ENCODE data around the gene CRYGB.

CRYGB gene

GRCh38 chr2:208146006-208146405 lies at the start of gene CRYGB:
Gene CRYGB (minus strand): TSS chr2:208146158. CDS start chr2:208146120, 38 bp downstream.
- in situ Hi-C loops (cut with MboI; ENCODE audit: low sequenced_read_pairs) = no loop called here

- in situ Hi-C loops (cut with MboI; ENCODE audit: low sequenced_read_pairs) = no loop called here
Observed at GRCh38 chr2:208195531-208195930, 49.6 kb upstream of the CRYGB start.

GRCh38 chr2:208192611-208193236 lies 46.8 kb upstream of the CRYGB start:
- in situ Hi-C loops (cut with MboI; ENCODE audit: low sequenced_read_pairs) = no loop called here

- in situ Hi-C loops (cut with MboI; ENCODE audit: low sequenced_read_pairs) = no loop called here
Observed at GRCh38 chr2:208189810-208190503, 44.0 kb upstream of the CRYGB start, which contains the start of gene C2orf80. Gene C2orf80 (minus strand): TSS chr2:208190030. CDS start chr2:208186986, 3,044 bp downstream.

GRCh38 chr2:208189069-208189809 lies 43.3 kb upstream of the CRYGB start:
- in situ Hi-C loops (cut with MboI; ENCODE audit: low sequenced_read_pairs) = no loop called here

- in situ Hi-C loops (cut with MboI; ENCODE audit: low sequenced_read_pairs) = no loop called here
Observed at GRCh38 chr2:208186893-208187292, 40.9 kb upstream of the CRYGB start.

- in situ Hi-C loops (cut with MboI; ENCODE audit: low sequenced_read_pairs) = no loop called here
Observed at GRCh38 chr2:208186465-208186864, 40.5 kb upstream of the CRYGB start.

GRCh38 chr2:208183972-208184705 lies 38.2 kb upstream of the CRYGB start:
- in situ Hi-C loops (cut with MboI; ENCODE audit: low sequenced_read_pairs) = no loop called here

- in situ Hi-C loops (cut with MboI; ENCODE audit: low sequenced_read_pairs) = no loop called here
Observed at GRCh38 chr2:208183526-208183925, 37.6 kb upstream of the CRYGB start.

- in situ Hi-C loops (cut with MboI; ENCODE audit: low sequenced_read_pairs) = no loop called here
Observed at GRCh38 chr2:208182835-208183234, 36.9 kb upstream of the CRYGB start.

GRCh38 chr2:208179028-208179609 lies 33.2 kb upstream of the CRYGB start:
- in situ Hi-C loops (cut with MboI; ENCODE audit: low sequenced_read_pairs) = no loop called here

- in situ Hi-C loops (cut with MboI; ENCODE audit: low sequenced_read_pairs) = no loop called here
Observed at GRCh38 chr2:208175840-208176153, 29.8 kb upstream of the CRYGB start.

- in situ Hi-C loops (cut with MboI; ENCODE audit: low sequenced_read_pairs) = no loop called here
Observed at GRCh38 chr2:208175069-208175839, 29.3 kb upstream of the CRYGB start.

GRCh38 chr2:208174144-208174543 lies 28.2 kb upstream of the CRYGB start:
- in situ Hi-C loops (cut with MboI; ENCODE audit: low sequenced_read_pairs) = no loop called here

- in situ Hi-C loops (cut with MboI; ENCODE audit: low sequenced_read_pairs) = no loop called here
Observed at GRCh38 chr2:208172125-208172524, 26.2 kb upstream of the CRYGB start.

- in situ Hi-C loops (cut with MboI; ENCODE audit: low sequenced_read_pairs) = no loop called here
Observed at GRCh38 chr2:208164951-208165755, 19.2 kb upstream of the CRYGB start.

GRCh38 chr2:208163489-208163888 lies 17.5 kb upstream of the CRYGB start, which contains the start of gene CRYGA:
Gene CRYGA (minus strand): TSS chr2:208163589. CDS start chr2:208163556, 33 bp downstream.
- in situ Hi-C loops (cut with MboI; ENCODE audit: low sequenced_read_pairs) = no loop called here

- in situ Hi-C loops (cut with MboI; ENCODE audit: low sequenced_read_pairs) = no loop called here
Observed at GRCh38 chr2:208156439-208156838, 10.5 kb upstream of the CRYGB start.

GRCh38 chr2:208153156-208153555 lies 7.2 kb upstream of the CRYGB start:
- in situ Hi-C loops (cut with MboI; ENCODE audit: low sequenced_read_pairs) = no loop called here
